COLO829 (cell line): ENCODE data around the gene NEURL1.
"Not testable (repeated sequence)": the region's sequence is repeated elsewhere in the genome, so short reads cannot be mapped to it uniquely, and the experiment has no call there.

ENCODE experiments used
- DNase-seq: peaks from one replicate; pipeline ENCODE4 v3.0.0; 2012; ENCODE audit warnings: low spot score

NEURL1 gene

GRCh38 chr10:103493916-103494877 lies 692 bp downstream of the NEURL1 start:
- no peak for DNase-seq

GRCh38 chr10:103495321-103495720 lies 1.8 kb downstream of the NEURL1 start:
- no peak for DNase-seq

GRCh38 chr10:103497161-103497915 lies 3.8 kb downstream of the NEURL1 start:
- DNase-seq, result no peak

GRCh38 chr10:103498936-103499638 lies 5.6 kb downstream of the NEURL1 start:
- DNase-seq, result no peak

GRCh38 chr10:103499881-103500280 lies 6.4 kb downstream of the NEURL1 start:
- no peak for DNase-seq

- DNase-seq, result no peak
Observed at GRCh38 chr10:103500481-103500880, 7.0 kb downstream of the NEURL1 start.

GRCh38 chr10:103501186-103501585 lies 7.7 kb downstream of the NEURL1 start:
- no peak for DNase-seq

- no peak for DNase-seq
Observed at GRCh38 chr10:103502849-103503660, 9.6 kb downstream of the NEURL1 start.

GRCh38 chr10:103503777-103504176 lies 10.3 kb downstream of the NEURL1 start:
- DNase-seq, result not testable (repeated sequence)

GRCh38 chr10:103504181-103504783 lies 10.8 kb downstream of the NEURL1 start:
- peak; percentile 45 for DNase-seq

- DNase-seq, result no peak
Observed at GRCh38 chr10:103506061-103506460, 12.6 kb downstream of the NEURL1 start.

- no peak for DNase-seq
Observed at GRCh38 chr10:103507235-103508191, 14.0 kb downstream of the NEURL1 start.

GRCh38 chr10:103510046-103510685 lies 16.7 kb downstream of the NEURL1 start:
- no peak for DNase-seq

GRCh38 chr10:103510791-103511752 lies 17.6 kb downstream of the NEURL1 start:
- DNase-seq, result no peak

- no peak for DNase-seq
Observed at GRCh38 chr10:103512166-103512565, 18.7 kb downstream of the NEURL1 start.

- DNase-seq, result no peak
Observed at GRCh38 chr10:103512591-103513379, 19.3 kb downstream of the NEURL1 start.

GRCh38 chr10:103513380-103514060 lies 20.0 kb downstream of the NEURL1 start:
- no peak for DNase-seq
